Lower leg skin (tissue), 4 donors: Measurements from ENCODE around the gene C2orf69. TPM values are rescaled to one million over a fixed set of nuclear protein-coding genes. Genes with fewer than 3 reads are reported as not detected.

Source experiments
- DNase-seq, 2 donors: peaks; one replicate each; pipeline ENCODE4 v3.0.0-alpha.2; 2019; ENCODE audit warnings: low spot score in 2 of 2
- H3K4me3 ChIP-seq: fragments of 200-600 bp; sonication (generic); 2 replicates; pipeline ENCODE4 v1.5.1; 2017; ENCODE audit warnings: mild to moderate bottlenecking, low read depth; ENCODE audit not compliant: poor library complexity, severe bottlenecking
- POLR2A ChIP-seq, 2 donors: fragments of 450-650 bp; IDR thresholded peaks; one replicate each; pipeline ENCODE4 v1.6.1; 2016 to 2017; ENCODE audit warnings: antibody characterized with exemption in 2 of 2, mild to moderate bottlenecking in 1 of 2, moderate library complexity in 1 of 2
- WGBS, 2 donors: methylation state at CpG; one replicate each; pipeline ENCODE4 v1.1.5; 2018; 5-methylcytosine and 5-hydroxymethylcytosine counted together
- intact Hi-C: fragments of 100-400 bp; cut with DNase I; formaldehyde crosslinking; loops from one replicate; pipeline ENCODE4 v1.15.0; 2023; ENCODE audit warnings: low total_unique reads
- total RNA-seq, 4 donors: library from RNA; depleted of rRNA; stranded (reverse); fragments of >200 nt; gene quantifications; one replicate each; pipeline ENCODE4 v1.1.0, GENCODE V29; 2016
- TF ChIP-seq, protein P1 (sequence below), 3 donors: fragments of 450-650 bp; IDR thresholded peaks; one replicate each; pipeline ENCODE4 v1.5.1; 2016; ENCODE audit warnings: antibody characterized with exemption in 3 of 3, mild to moderate bottlenecking in 3 of 3, moderate library complexity in 2 of 3

C2orf69 gene
- total RNA-seq, 4 donors from 2014 or later, result 12.1 to 13.7 (median 12.9) TPM

GRCh38 chr2:199895406-199895805, 15.7 kb upstream of the C2orf69 start:
- H3K4me3 ChIP-seq, result no peak overlapping the region
- DNase-seq, result no peak
- intact Hi-C loops, result no loop called here
- WGBS, 2 donors, result 55 to 60% methylated on average over 3 of the region's 3 CpGs
- TF ChIP-seq, protein P1, sequence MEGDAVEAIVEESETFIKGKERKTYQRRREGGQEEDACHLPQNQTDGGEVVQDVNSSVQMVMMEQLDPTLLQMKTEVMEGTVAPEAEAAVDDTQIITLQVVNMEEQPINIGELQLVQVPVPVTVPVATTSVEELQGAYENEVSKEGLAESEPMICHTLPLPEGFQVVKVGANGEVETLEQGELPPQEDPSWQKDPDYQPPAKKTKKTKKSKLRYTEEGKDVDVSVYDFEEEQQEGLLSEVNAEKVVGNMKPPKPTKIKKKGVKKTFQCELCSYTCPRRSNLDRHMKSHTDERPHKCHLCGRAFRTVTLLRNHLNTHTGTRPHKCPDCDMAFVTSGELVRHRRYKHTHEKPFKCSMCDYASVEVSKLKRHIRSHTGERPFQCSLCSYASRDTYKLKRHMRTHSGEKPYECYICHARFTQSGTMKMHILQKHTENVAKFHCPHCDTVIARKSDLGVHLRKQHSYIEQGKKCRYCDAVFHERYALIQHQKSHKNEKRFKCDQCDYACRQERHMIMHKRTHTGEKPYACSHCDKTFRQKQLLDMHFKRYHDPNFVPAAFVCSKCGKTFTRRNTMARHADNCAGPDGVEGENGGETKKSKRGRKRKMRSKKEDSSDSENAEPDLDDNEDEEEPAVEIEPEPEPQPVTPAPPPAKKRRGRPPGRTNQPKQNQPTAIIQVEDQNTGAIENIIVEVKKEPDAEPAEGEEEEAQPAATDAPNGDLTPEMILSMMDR (IDR thresholded peaks at IDR 0.05), result no peak
- TF ChIP-seq POLR2A (IDR thresholded peaks at IDR 0.05), result no peak

GRCh38 chr2:199896617-199897016, 14.5 kb upstream of the C2orf69 start:
- TF ChIP-seq, protein P1 (IDR thresholded peaks at IDR 0.05), result no peak
- TF ChIP-seq POLR2A (IDR thresholded peaks at IDR 0.05), result no peak
- no peak overlapping the region for H3K4me3 ChIP-seq
- 93 to 97% methylated on average over 2 of the region's 2 CpGs for WGBS, 2 donors
- no peak for DNase-seq
- intact Hi-C loops, result no loop called here

DNA sequence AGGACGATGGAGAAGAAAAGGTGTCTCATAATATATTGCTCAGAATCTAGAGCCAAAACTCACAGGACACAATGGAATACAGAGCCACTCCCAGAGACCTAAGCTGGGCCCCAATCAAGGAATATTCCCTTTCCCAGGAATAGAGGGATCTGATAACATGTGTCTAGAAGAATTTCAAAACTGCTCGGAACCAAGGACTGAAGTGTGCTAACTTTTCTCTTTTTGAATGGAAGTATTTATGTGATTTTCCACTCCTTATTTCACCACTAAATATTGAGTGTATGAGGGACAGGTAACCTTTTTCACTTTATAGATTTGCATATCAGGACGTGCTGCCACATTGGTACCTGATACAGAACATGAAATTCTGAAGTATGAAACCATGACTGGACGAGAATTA, 9.2 kb upstream of the C2orf69 start:
- DNase-seq, result no peak
- no peak for TF ChIP-seq POLR2A (IDR thresholded peaks at IDR 0.05)
- TF ChIP-seq, protein P1 (IDR thresholded peaks at IDR 0.05), result no peak
- 83 to 84% methylated on average over 4 of the region's 4 CpGs for WGBS, 2 donors
- intact Hi-C loops, result no loop called here
- H3K4me3 ChIP-seq, result no peak overlapping the region

GRCh38 chr2:199902486-199903110, 8.5 kb upstream of the C2orf69 start:
- 92 to 94% methylated on average over 4 of the region's 4 CpGs for WGBS, 2 donors
- intact Hi-C loops, result no loop called here
- no peak overlapping the region for H3K4me3 ChIP-seq
- TF ChIP-seq POLR2A (IDR thresholded peaks at IDR 0.05), result no peak
- TF ChIP-seq, protein P1 (IDR thresholded peaks at IDR 0.05), result no peak
- DNase-seq, result no peak

GRCh38 chr2:199903111-199903510, 8.0 kb upstream of the C2orf69 start:
- 97 to 100% methylated on average over 1 of the region's 1 CpG for WGBS, 2 donors
- intact Hi-C loops, result no loop called here
- no peak for DNase-seq
- H3K4me3 ChIP-seq, result no peak overlapping the region
- TF ChIP-seq POLR2A (IDR thresholded peaks at IDR 0.05), result no peak

GRCh38 chr2:199907008-199907714, 3.9 kb upstream of the C2orf69 start:
- no peak for DNase-seq
- TF ChIP-seq, protein P1 (IDR thresholded peaks at IDR 0.05), result no peak
- no peak for TF ChIP-seq POLR2A (IDR thresholded peaks at IDR 0.05)
- 78 to 84% methylated on average over 2 of the region's 2 CpGs for WGBS, 2 donors
- intact Hi-C loops, result no loop called here
- H3K4me3 ChIP-seq, result no peak overlapping the region
